Measurements from ENCODE around the gene LENG1.

Gene LENG1

DNA sequence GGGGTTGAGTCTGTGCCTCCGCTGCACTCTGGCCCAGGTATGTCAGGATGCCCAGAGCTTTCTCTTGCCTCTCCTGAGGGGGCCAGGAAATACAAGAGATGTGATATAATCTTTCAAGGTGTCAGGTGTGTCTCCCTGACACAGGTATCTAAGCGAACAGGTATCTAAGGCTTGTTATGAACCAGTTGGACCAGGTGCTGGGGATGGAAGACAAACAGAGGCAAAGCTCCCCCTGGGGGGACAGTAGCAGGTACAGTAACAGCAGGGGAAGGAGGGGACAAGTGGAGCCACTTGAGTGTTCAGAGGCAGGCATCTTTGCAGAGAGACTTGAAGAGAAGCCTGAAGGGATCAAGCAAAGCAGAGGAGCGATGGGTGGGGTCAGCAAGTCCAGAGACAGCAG is 2.6 kb downstream of the LENG1 start:
- Histone ChIP-seq H3F3A (ENCODE audit: insufficient read depth, low read length) (peaks cover 25% of the 10 kb centered on the region), H3K36me3 (replicated peaks; ENCODE audit: insufficient read depth, low read length) (peaks cover 8% of the 10 kb centered on the region; the same call in 1 of the 2 replicates), H3K4me1 (ENCODE audit: low read length) (peaks cover 10% of the 10 kb centered on the region; the same call in 1 of the 2 replicates), H2AFZ (ENCODE audit: low read length) (no peak overlapping the region), H3K27me3 (replicated peaks; ENCODE audit: insufficient read depth, low read length) (no peaks in the 10 kb centered on the region), H4K20me1 (ENCODE audit: insufficient read depth, low read length) (no peaks in the 10 kb centered on the region), H3K79me2 (ENCODE audit: low read length) (peaks cover 30% of the 10 kb centered on the region), H3K4me3 (ENCODE audit: low read length) (no peak overlapping the region), H3K27ac (ENCODE audit: low read length) (no peak overlapping the region), H3K4me2 (ENCODE audit: low read depth, low read length) (no peak overlapping the region), H3K9me2 (replicated peaks; ENCODE audit: insufficient read depth, low read length) (no peaks in the 10 kb centered on the region), H3K9ac (ENCODE audit: low read length) (no peak overlapping the region), H3K9me3 (replicated peaks; ENCODE audit: insufficient read depth, low read length) (no peaks in the 10 kb centered on the region)
- TF ChIP-seq EZH2phosphoT487 (IDR thresholded peaks at IDR 0.05; ENCODE audit: low read length) (no peak), EZH2 (optimal IDR thresholded peaks at IDR 0.05; ENCODE audit: low read depth, low read length) (no peak), CTCF (IDR thresholded peaks at IDR 0.05; ENCODE audit: low read length) (no peak)
- DNase-seq: no peak

DNA sequence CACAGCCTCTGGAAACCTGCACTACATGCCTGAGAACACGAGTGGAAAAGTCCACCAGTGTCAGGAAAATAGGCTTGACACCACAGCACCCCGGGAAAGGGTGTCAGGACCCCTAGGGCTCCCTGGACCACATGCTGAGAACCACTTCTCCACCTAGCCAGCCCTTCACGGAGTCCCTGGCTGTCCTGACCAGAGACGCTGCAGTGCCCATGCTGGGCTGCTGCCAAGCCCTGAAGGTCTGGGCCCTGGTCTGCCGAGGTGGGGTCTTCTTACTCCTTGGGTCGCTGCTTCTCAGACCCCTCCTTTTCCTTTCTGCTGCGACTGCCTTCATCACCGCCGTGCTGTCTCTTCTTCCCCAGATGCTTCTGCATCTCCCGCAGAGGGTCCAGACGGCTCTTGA is 3.0 kb downstream of the LENG1 start:
- peaks cover 10% of the 10 kb centered on the region; the same call in 1 of the 2 replicates for H3K4me1 ChIP-seq (ENCODE audit: low read length)
- H3K36me3 ChIP-seq (replicated peaks; ENCODE audit: insufficient read depth, low read length): peaks cover 8% of the 10 kb centered on the region; the same call in 1 of the 2 replicates
- TF ChIP-seq EZH2 (optimal IDR thresholded peaks at IDR 0.05; ENCODE audit: low read depth, low read length) (no peak), EZH2phosphoT487 (IDR thresholded peaks at IDR 0.05; ENCODE audit: low read length) (no peak), CTCF (IDR thresholded peaks at IDR 0.05; ENCODE audit: low read length) (no peak)
- peaks cover 25% of the 10 kb centered on the region for H3F3A ChIP-seq (ENCODE audit: insufficient read depth, low read length)
- H3K4me2 ChIP-seq (ENCODE audit: low read depth, low read length): no peak overlapping the region
- peaks cover 30% of the 10 kb centered on the region for H3K79me2 ChIP-seq (ENCODE audit: low read length)
- H3K9me2 ChIP-seq (replicated peaks; ENCODE audit: insufficient read depth, low read length): no peaks in the 10 kb centered on the region
- no peak overlapping the region for H3K27ac ChIP-seq (ENCODE audit: low read length)
- no peak overlapping the region for H2AFZ ChIP-seq (ENCODE audit: low read length)
- no peaks in the 10 kb centered on the region for H3K9me3 ChIP-seq (replicated peaks; ENCODE audit: insufficient read depth, low read length)
- no peak overlapping the region for H3K9ac ChIP-seq (ENCODE audit: low read length)
- DNase-seq: no peak
- no peaks in the 10 kb centered on the region for H4K20me1 ChIP-seq (ENCODE audit: insufficient read depth, low read length)
- no peaks in the 10 kb centered on the region for H3K27me3 ChIP-seq (replicated peaks; ENCODE audit: insufficient read depth, low read length)
- no peak overlapping the region for H3K4me3 ChIP-seq (ENCODE audit: low read length)

DNA sequence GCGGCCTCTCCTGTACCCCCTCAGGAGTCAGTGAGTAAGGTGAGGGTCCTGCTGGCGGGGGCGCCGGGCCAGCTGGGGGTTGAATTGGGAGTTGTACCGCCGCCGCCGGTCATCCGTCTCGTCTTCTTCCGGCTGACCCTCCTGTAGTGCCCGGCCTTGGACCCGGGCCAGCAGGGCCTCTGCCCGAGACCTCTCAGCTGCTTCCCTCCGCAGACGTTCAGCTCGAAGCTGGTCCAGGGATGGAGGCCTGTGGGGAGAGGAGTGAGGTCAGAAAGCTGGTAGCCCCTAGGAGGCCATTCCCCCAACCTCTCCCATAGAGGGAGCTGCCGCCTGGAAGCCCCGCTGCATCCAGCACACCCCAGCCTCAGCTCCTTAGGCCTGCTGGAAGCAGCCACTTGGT is 3.8 kb downstream of the LENG1 start:
- H3K4me2 ChIP-seq (ENCODE audit: low read depth, low read length): no peak overlapping the region
- no peak overlapping the region for H3K27ac ChIP-seq (ENCODE audit: low read length)
- H3K36me3 ChIP-seq (replicated peaks; ENCODE audit: insufficient read depth, low read length): peaks cover 8% of the 10 kb centered on the region; the same call in 1 of the 2 replicates
- no peaks in the 10 kb centered on the region for H3K27me3 ChIP-seq (replicated peaks; ENCODE audit: insufficient read depth, low read length)
- DNase-seq: no peak
- peaks cover 27% of the 10 kb centered on the region for H3K79me2 ChIP-seq (ENCODE audit: low read length)
- H3K4me3 ChIP-seq (ENCODE audit: low read length): no peak overlapping the region
- H3K9me3 ChIP-seq (replicated peaks; ENCODE audit: insufficient read depth, low read length): no peaks in the 10 kb centered on the region
- peaks cover 10% of the 10 kb centered on the region; the same call in 1 of the 2 replicates for H3K4me1 ChIP-seq (ENCODE audit: low read length)
- H3K9me2 ChIP-seq (replicated peaks; ENCODE audit: insufficient read depth, low read length): no peaks in the 10 kb centered on the region
- H4K20me1 ChIP-seq (ENCODE audit: insufficient read depth, low read length): no peaks in the 10 kb centered on the region
- no peak overlapping the region for H2AFZ ChIP-seq (ENCODE audit: low read length)
- H3F3A ChIP-seq (ENCODE audit: insufficient read depth, low read length): peaks cover 25% of the 10 kb centered on the region
- H3K9ac ChIP-seq (ENCODE audit: low read length): no peak overlapping the region
- TF ChIP-seq EZH2phosphoT487 (IDR thresholded peaks at IDR 0.05; ENCODE audit: low read length): no peak
- no peak for TF ChIP-seq CTCF (IDR thresholded peaks at IDR 0.05; ENCODE audit: low read length)
- no peak for TF ChIP-seq EZH2 (optimal IDR thresholded peaks at IDR 0.05; ENCODE audit: low read depth, low read length)
